Natural killer cell (primary cell): Measurements from ENCODE around the gene VAV1. TPM values are rescaled to one million over a fixed set of nuclear protein-coding genes. Genes with fewer than 3 reads are reported as not detected.
A peak's percentile ranks its signal among the peaks of the same experiment; 100 is the strongest.

Experiments used
- ATAC-seq, 3 donors: fragments of 150-1000 bp in 2 of 3; fragments of 200-7000 bp in 1 of 3; cut with Tn5 transposase; 1 replicate in 1 of 3; 2 replicates in 2 of 3; pipeline ENCODE4 v1.10.0; 2021; ENCODE audit warnings: mild to moderate bottlenecking in 2 of 3, moderate library complexity in 2 of 3
- DNase-seq, 2 donors: peaks; one replicate each; pipeline versions ENCODE4 v3.0.0 to v3.0.0-alpha.2; 2013 to 2021; ENCODE audit warnings: mixed read lengths in 1 of 2
- H3K27ac ChIP-seq: one replicate; pipeline ENCODE4 v1.5.1; 2013; ENCODE audit warnings: mild to moderate bottlenecking, low read length
- H3K27me3 ChIP-seq: one replicate; pipeline ENCODE4 v1.6.1; 2013; ENCODE audit warnings: low read length; ENCODE audit not compliant: control insufficient read depth, insufficient read depth
- H3K36me3 ChIP-seq: one replicate; pipeline ENCODE4 v1.6.1; 2013; ENCODE audit warnings: low read length; ENCODE audit not compliant: control insufficient read depth, insufficient read depth
- H3K4me1 ChIP-seq: one replicate; pipeline ENCODE4 v1.6.1; 2013; ENCODE audit warnings: low read length; ENCODE audit not compliant: control insufficient read depth, insufficient read depth
- H3K4me3 ChIP-seq: one replicate; pipeline ENCODE4 v1.5.1; 2013; ENCODE audit warnings: low read length
- H3K9me3 ChIP-seq: one replicate; pipeline ENCODE4 v1.6.1; 2013; ENCODE audit warnings: low read length; ENCODE audit not compliant: control insufficient read depth, insufficient read depth
- H3K27ac Mint-ChIP-seq, 2 donors: one replicate each; pipeline ENCODE4 v1.8.0; 2022; ENCODE audit warnings: mild to moderate bottlenecking in 2 of 2, mixed read lengths in 2 of 2, moderate library complexity in 1 of 2
- H3K27me3 Mint-ChIP-seq, 2 donors: one replicate each; pipeline ENCODE4 v1.8.0; 2022; ENCODE audit warnings: low read depth in 2 of 2, mixed read lengths in 2 of 2
- H3K36me3 Mint-ChIP-seq: one replicate; pipeline ENCODE4 v1.8.0; 2022; ENCODE audit warnings: mixed read lengths
- H3K4me1 Mint-ChIP-seq, 2 donors: one replicate each; pipeline ENCODE4 v1.8.0; 2022; ENCODE audit warnings: mixed read lengths in 2 of 2
- H3K4me3 Mint-ChIP-seq: one replicate; pipeline ENCODE4 v1.8.0; 2022; ENCODE audit warnings: mild to moderate bottlenecking, moderate library complexity, mixed read lengths
- H3K9me3 Mint-ChIP-seq, 2 donors: one replicate each; pipeline ENCODE4 v1.8.0; 2022; ENCODE audit warnings: mixed read lengths in 2 of 2
- CTCF ChIP-seq: fragments of 200-600 bp; IDR thresholded peaks from one replicate; pipeline ENCODE4 v1.8.0; 2022; ENCODE audit warnings: antibody characterized with exemption
- WGBS: methylation state at CpG from one replicate; pipeline ENCODE4 v1.1.7; 2013; ENCODE audit warnings: missing lambda C conversion rate; ENCODE audit not compliant: insufficient coverage; 5-methylcytosine and 5-hydroxymethylcytosine counted together
- intact Hi-C: fragments of 100-400 bp; cut with micrococcal nuclease; formaldehyde crosslinking; loops from one replicate; pipeline ENCODE4 v1.14.2; 2022
- total RNA-seq, 4 donors: library from RNA; stranded (reverse); fragments of 120-200 nt in 1 of 4; gene quantifications; one replicate each; pipeline versions ENCODE4 v1.2.3 to v1.2.4, GENCODE V29; 2013 to 2022

VAV1 gene
- total RNA-seq, 3 donors from 2014 or later (not counting 1 experiment from before 2014, with no cell fraction given) = 141 to 167 (median 164) TPM

GRCh38 chr19:6793411-6793810 lies 20.9 kb downstream of the VAV1 start:
- no peaks in the 10 kb centered on the region for H3K27me3 Mint-ChIP-seq
- Histone ChIP-seq H3K4me1 (peaks cover 18% of the 10 kb centered on the region), H3K27me3 (no peaks in the 10 kb centered on the region), H3K27ac (no peak overlapping the region), H3K9me3 (no peaks in the 10 kb centered on the region), H3K4me3 (no peak overlapping the region), H3K36me3 (peaks cover 7% of the 10 kb centered on the region)
- H3K36me3 Mint-ChIP-seq = no peaks in the 10 kb centered on the region
- 83% methylated on average over 2 of the region's 4 CpGs for WGBS
- H3K4me3 Mint-ChIP-seq = no peak overlapping the region
- peak overlapping the region; percentile 71 to 72 for H3K27ac Mint-ChIP-seq
- TF ChIP-seq CTCF = no peak
- no peak for ATAC-seq
- H3K9me3 Mint-ChIP-seq = no peaks in the 10 kb centered on the region
- peaks cover 57 to 82% of the 10 kb centered on the region in 2 donors for H3K4me1 Mint-ChIP-seq
- peak in 1 of 2 donors; percentile 25 for DNase-seq
- intact Hi-C loops = no loop called here

GRCh38 chr19:6793973-6794372 lies 21.5 kb downstream of the VAV1 start:
- no peak for ATAC-seq
- H3K9me3 ChIP-seq = no peaks in the 10 kb centered on the region
- no peaks in the 10 kb centered on the region for H3K27me3 ChIP-seq
- H3K4me3 Mint-ChIP-seq = peak overlapping the region; percentile 41
- no peaks in the 10 kb centered on the region for H3K36me3 Mint-ChIP-seq
- H3K36me3 ChIP-seq = peaks cover 2% of the 10 kb centered on the region
- no peaks in the 10 kb centered on the region for H3K27me3 Mint-ChIP-seq
- WGBS = 97% methylated on average over 1 of the region's 5 CpGs
- no peak overlapping the region for H3K27ac ChIP-seq
- H3K4me3 ChIP-seq = no peak overlapping the region
- peaks cover 12% of the 10 kb centered on the region for H3K4me1 ChIP-seq
- H3K27ac Mint-ChIP-seq = peak overlapping the region; percentile 71 to 72
- H3K9me3 Mint-ChIP-seq = no peaks in the 10 kb centered on the region
- no peak for DNase-seq
- intact Hi-C loops = no loop called here
- no peak for TF ChIP-seq CTCF
- H3K4me1 Mint-ChIP-seq = peaks cover 59 to 80% of the 10 kb centered on the region in 2 donors

GRCh38 chr19:6794686-6795431 lies 22.4 kb downstream of the VAV1 start:
- Mint-ChIP-seq H3K4me1 (peaks cover 68 to 82% of the 10 kb centered on the region in 2 donors), H3K36me3 (no peaks in the 10 kb centered on the region), H3K9me3 (no peaks in the 10 kb centered on the region), H3K27ac (peak overlapping the region; percentile 71 to 72), H3K4me3 (no peak overlapping the region), H3K27me3 (no peaks in the 10 kb centered on the region)
- intact Hi-C loops = no loop called here
- Histone ChIP-seq H3K4me3 (no peak overlapping the region), H3K36me3 (peaks cover 2% of the 10 kb centered on the region), H3K27me3 (no peaks in the 10 kb centered on the region), H3K9me3 (no peaks in the 10 kb centered on the region), H3K27ac (no peak overlapping the region), H3K4me1 (peaks cover 18% of the 10 kb centered on the region)
- no peak for TF ChIP-seq CTCF
- peak in 1 of 3 donors; percentile 40 for ATAC-seq
- 99% methylated on average over 13 of the region's 13 CpGs for WGBS
- no peak for DNase-seq
